ENCODE measurements around the gene TMEM217. TPM values are rescaled to one million over a fixed set of nuclear protein-coding genes. Genes with fewer than 3 reads are reported as not detected.
A peak's percentile ranks its signal among the peaks of the same experiment; 100 is the strongest.

The TMEM217 gene
- total and polyA plus RNA-seq, 8 donors = 2.1 to 5.3 (median 2.5) TPM

DNA sequence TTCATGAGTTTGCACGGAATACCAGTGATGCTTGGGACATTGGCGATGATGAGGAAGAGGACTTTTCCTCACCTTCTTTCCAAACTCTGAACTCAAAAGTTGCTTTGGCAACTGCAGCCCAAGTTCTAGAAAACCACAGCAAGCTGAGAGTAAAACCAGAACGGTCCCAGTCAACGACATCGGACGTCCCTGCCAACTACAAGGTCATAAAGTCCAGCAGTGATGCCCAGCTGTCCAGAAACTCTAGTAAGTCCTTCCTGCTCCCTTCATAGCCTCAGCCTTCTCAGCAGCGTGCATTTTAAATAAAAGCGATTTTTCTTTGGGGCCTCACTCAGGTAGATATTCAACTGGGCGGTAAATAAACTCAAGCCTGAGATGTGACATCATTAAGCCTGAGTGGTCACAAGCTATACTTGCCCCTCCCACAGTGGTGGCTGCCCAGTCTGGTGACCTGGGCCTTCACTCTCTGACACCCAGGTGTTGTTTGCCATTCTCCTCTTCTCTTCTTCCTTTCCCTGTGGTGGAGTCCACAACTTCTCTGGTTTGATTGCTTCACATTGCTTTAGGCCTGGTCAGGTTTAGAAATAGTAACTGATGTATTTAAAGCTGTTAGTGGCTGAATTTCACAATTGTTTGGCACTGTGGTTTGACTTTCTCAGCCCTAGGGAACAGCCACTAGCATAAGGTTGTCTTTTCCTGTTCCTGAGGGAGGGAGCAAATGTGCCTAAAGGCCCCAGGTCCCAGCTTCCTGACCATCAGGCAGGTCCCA lies 21.6 kb upstream of the TMEM217 start:
- TF ChIP-seq CTCF (IDR thresholded peaks at IDR 0.05) = no peak
- H3K36me3 ChIP-seq = peaks cover 0 to 40% of the 10 kb centered on the region in 2 donors
- no peaks in the 10 kb centered on the region for H3K9me3 ChIP-seq
- ATAC-seq (peak; percentile 49), DNase-seq (peak in 2 of 4 donors; percentile 13 to 53)
- intact Hi-C loops (cut with DNase I) = no loop called here
- H3K4me1 ChIP-seq = peaks cover 0 to 42% of the 10 kb centered on the region in 2 donors
- no peak overlapping the region for H3K4me3 ChIP-seq
- no peaks in the 10 kb centered on the region for H3K27me3 ChIP-seq
- peak overlapping the region in 1 of 2 donors; percentile 59 for H3K27ac ChIP-seq

GRCh38 chr6:37277001-37277409 lies 19.1 kb upstream of the TMEM217 start:
- no peaks in the 10 kb centered on the region for H3K9me3 ChIP-seq
- TF ChIP-seq CTCF (IDR thresholded peaks at IDR 0.05) = no peak
- H3K27me3 ChIP-seq = no peaks in the 10 kb centered on the region
- no peak overlapping the region for H3K4me3 ChIP-seq
- DNase-seq (no peak), ATAC-seq (no peak)
- intact Hi-C loops (cut with DNase I) = no loop called here
- no peak overlapping the region for H3K27ac ChIP-seq
- peaks cover 0 to 42% of the 10 kb centered on the region in 2 donors for H3K4me1 ChIP-seq
- H3K36me3 ChIP-seq = peaks cover 0 to 14% of the 10 kb centered on the region in 2 donors

DNA sequence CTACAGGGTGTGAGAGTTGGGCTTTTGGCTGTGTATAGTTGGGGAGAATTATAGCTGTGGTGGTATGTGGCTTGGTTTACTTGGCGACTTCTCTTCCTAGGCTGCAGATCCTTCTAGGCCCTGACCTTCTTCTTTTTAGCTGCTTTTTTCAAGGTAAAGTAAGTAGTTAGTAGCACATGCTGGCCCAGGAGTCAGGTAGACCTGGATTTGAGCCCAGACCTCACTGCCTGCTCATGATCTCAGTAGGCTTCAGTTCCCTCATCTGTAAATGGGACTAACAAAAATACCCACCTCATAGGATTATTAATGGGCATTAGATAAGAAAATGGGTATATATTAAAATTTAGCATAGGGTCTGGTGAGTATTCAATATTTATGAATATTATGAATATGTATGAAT lies 17.4 kb upstream of the TMEM217 start:
- Histone ChIP-seq H3K9me3 (no peaks in the 10 kb centered on the region), H3K27ac (no peak overlapping the region), H3K36me3 (peaks cover 0 to 10% of the 10 kb centered on the region in 2 donors), H3K27me3 (no peaks in the 10 kb centered on the region), H3K4me1 (peaks cover 0 to 30% of the 10 kb centered on the region in 2 donors), H3K4me3 (no peak overlapping the region)
- TF ChIP-seq CTCF (IDR thresholded peaks at IDR 0.05) = no peak
- ATAC-seq = no peak
- DNase-seq = no peak
- intact Hi-C loops (cut with DNase I) = no loop called here

DNA sequence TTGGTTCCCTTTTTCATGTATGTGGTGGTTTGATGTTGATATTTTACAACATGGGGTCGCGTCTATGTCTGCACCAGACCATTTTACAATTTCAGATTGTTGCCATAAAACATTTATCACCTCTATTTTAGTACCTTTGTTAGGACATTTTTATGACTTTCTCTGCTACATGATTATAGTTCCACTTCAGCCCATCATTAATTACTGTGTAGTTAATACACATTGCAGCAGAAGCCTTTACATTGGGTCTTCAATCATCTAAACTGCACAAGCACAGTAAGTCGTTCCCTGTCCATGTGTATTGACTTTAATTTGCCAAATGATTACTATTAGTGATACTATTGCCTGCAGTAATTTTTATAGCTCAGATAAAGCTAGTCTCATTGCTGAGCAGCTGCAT lies 15.7 kb upstream of the TMEM217 start:
- Histone ChIP-seq H3K4me1 (peaks cover 0 to 13% of the 10 kb centered on the region in 2 donors), H3K9me3 (no peaks in the 10 kb centered on the region), H3K36me3 (peaks cover 0 to 15% of the 10 kb centered on the region in 2 donors), H3K27me3 (no peaks in the 10 kb centered on the region), H3K27ac (no peak overlapping the region), H3K4me3 (no peak overlapping the region)
- no peak for ATAC-seq
- DNase-seq = no peak
- intact Hi-C loops (cut with DNase I) = no loop called here
- no peak for TF ChIP-seq CTCF (IDR thresholded peaks at IDR 0.05)

GRCh38 chr6:37272834-37273566 lies 15.1 kb upstream of the TMEM217 start:
- no peaks in the 10 kb centered on the region for H3K27me3 ChIP-seq

More at GRCh38 chr6:37272834-37273566, 15.1 kb upstream of the TMEM217 start:
- intact Hi-C loops (cut with DNase I) = no loop called here
- no peaks in the 10 kb centered on the region for H3K9me3 ChIP-seq
- no peak for TF ChIP-seq CTCF (IDR thresholded peaks at IDR 0.05)
- H3K4me3 ChIP-seq = no peak overlapping the region
- ATAC-seq = no peak
- H3K27ac ChIP-seq = no peak overlapping the region
- peaks cover 0 to 15% of the 10 kb centered on the region in 2 donors for H3K36me3 ChIP-seq
- peaks cover 0 to 13% of the 10 kb centered on the region in 2 donors for H3K4me1 ChIP-seq
- no peak for DNase-seq
